ENCODE measurements around the gene ADAMTSL3.

- TF ChIP-seq ZNF274 (IDR thresholded peaks at IDR 0.05; ENCODE audit: low read depth, low read length): no peak
- TF ChIP-seq YY1 (IDR thresholded peaks at IDR 0.05; ENCODE audit: insufficient read depth, insufficient read length): no peak
- TF ChIP-seq SUZ12 (IDR thresholded peaks at IDR 0.05; ENCODE audit: extremely low read depth, insufficient read depth, insufficient read length): no peak
Observed at GRCh38 chr15:83977992-83978391, 324.1 kb downstream of the ADAMTSL3 start.
